NCI-H1105 (cell line): ENCODE measurements around the gene DNAJB12.
"Not testable (repeated sequence)": the region's sequence is repeated elsewhere in the genome, so short reads cannot be mapped to it uniquely, and the experiment has no call there.

Experiments used
- DNase-seq: peaks from one replicate; lab custom pipeline; 2025; lab: John Stamatoyannopoulos, UW

DNAJB12 gene

DNA sequence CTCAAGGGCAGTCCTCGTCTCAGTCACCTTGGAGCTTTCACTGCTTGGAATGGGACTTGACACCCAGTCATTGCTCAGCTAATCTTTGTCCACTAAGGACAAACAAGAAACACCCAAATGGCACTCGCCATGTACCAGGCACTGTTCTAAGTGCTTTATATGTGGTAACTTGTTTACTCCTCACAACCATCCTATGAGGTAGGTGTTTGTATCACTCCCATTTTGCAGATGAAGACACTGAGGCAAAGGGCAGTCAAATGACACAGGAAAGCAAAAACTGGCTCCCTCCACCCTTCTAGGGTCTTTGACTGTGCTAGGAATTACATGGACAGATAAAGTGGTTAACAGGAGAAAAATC, 24.7 kb downstream of the DNAJB12 start:
- DNase-seq, result no peak

DNA sequence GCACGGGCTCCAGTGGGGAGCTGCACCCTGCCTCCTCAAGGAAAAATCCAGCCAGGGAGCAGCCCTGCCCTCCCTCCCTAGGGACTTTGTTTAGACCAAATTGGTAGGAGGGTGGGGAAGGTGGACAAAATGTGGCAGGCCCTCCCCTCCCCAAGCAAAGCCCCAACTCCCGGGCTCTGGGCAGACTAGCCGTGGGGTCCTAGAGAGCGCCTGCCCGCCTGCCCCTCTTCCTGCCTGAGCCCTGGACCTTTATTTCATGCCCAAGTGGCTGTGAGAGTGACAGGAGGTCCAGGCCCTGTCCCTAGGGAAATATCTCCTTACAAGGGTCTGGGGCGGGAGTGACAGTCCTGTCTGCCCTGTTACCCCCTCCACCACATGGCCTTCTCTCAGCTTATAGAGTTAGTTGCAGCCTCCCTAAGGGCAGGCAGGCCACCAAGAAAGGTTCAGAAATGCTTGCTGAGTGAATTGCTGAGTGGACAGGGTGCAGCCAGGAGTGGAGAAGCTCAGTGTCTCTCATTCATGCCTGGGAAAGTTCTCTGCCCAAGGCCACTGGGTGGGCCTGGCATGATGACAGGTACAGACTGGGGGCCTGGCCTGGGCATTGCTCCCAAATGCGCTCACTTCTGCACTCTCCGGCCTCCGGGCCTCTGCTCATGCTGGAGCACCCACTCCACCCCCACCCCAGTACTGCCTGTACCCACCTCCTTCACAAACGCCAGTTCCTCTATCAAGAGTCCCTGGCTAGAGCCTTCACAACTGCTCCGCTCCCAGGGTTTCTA, 25.2 kb downstream of the DNAJB12 start:
- DNase-seq, result no peak

DNA sequence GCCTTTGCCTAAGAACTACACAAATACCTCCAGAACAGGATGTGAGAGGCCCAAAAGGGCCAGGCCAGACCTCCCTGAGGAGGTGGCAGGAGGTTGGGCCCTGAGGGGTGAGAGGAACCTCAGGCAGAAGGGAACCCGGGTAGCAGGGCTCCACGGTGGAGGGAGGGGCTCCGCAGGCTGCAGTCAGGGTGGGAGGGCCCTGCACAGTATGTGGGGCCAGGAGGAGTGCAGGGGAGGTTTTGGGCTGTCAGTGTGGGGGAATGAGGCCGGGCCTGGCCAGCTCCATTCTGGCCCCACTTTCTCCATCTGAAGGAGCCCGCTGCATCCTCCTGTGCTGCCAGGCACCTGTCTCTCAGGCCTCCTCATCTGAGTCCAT, 25.9 kb downstream of the DNAJB12 start:
- DNase-seq, result no peak

DNA sequence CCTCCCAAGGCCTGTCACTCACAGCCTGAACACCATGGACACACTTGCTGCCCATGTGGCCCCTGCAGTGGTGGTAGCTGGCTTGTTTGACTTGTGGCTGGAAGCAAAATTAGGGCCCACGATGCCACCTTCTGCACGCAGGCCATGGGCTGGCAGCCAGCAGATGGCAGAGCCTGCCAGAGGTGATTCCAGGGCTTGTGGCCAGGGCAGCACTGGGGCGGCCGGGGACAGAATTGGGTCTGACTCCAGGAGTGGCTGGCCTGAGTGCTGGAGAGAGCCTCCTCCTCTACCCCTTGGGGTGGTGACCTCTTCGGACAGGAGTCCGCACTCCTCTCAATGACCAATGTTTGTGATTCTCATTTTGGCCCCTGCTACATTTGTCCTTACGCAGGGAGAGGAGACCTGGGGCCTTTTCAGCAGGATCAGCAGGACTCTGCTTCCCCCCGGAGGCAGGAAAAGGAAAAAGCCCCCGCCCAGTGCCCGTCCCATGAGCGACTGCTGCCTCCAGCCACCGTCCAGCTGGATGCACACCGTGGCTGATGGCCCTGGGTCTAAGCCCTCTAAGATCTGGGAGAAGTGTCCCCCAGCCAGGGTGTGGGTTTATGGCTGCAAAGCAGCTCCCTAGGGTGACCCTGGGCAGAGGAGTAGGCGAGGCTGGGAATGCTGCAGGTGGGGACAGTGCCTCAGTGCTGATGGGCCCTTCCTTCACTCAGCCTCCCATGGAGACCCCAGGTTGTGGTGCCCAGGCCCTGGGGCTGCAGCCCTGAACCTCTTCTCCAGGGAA, 26.5 kb downstream of the DNAJB12 start:
- no peak for DNase-seq

DNA sequence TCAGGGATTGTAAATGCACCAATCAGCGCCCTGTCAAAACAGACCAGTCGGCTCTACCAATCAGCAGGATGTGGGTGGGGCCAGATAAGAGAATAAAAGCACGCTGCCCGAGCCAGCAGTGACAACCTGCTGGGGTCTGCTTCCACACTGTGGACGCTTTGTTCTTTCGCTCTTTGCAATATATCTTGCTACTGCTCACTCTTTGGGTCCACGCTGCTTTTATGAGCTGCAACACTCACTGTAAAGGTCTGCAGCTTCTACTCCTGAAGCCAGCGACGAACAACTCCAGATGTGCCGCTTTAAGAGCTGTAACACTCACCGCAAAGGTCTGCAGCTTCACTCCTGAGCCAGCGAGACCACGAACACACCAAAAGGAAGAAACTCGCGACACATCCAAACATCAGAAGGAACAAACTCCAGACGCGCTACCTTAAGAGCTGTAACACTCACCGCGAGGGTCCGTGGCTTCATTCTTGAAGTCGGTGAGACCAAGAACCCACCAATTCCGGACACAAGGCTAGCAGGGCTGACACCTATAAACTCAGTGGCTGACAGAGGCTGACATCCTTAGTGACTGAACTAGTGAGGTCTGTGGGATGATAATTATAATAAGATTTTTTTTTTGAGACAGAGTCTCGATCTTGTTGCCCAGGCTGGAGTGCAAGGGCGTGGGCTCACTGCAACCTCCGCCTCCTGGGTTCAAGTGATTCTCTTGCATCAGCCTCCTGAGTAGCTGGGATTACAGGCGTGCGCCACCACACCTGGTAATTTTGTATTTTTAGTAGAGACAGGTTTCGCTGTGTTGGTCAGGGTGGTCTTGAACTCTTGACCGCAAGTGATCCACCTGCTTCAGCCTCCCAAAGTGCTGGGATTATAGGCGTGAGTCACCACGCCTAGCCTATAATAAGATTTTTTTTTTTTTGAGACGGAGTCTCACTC, 27.8 kb downstream of the DNAJB12 start:
- not testable (repeated sequence) for DNase-seq

DNA sequence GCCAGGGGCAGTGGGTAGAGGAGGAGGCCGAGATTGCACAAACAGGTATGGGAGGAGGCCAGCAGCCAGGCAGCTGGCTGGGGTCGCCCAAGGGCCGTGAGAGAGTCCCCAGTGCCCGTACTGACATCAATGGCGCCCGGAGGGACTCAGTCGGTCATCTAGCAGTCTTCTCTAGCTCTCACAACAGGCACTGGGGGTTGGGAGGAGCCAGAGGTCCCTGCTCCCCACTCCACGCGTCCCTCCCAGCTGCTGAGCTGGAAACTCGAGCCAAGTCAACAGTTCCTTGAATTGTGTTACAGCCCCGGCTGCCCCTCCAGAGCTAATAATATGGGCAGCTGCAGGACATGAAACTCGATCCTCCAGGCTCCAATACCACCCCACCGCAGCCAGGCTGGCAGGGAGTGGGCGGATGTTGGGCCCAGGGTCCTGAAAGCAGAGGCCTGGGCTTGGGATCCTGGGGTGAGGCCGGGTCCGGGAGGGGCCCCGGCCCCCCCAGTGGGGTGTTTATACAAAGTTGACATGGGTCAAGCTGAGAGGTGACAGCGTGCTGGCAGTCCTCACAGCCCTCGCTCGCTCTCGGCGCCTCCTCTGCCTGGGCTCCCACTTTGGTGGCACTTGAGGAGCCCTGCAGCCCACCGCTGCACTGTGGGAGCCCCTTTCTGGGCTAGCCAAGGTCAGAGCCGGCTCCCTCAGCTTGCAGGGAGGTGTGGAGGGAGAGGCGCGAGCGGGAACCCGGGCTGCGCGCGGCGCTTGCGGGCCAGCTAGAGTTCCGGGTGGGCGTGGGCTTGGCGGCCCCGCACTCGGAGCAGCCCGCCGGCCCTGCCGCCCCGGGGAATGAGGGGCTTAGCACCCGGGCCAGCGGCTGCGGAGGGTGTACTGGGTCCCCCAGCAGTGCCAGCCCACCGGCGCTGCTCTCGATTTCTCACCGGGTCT, 29.2 kb downstream of the DNAJB12 start:
- peak; percentile 76 for DNase-seq

DNA sequence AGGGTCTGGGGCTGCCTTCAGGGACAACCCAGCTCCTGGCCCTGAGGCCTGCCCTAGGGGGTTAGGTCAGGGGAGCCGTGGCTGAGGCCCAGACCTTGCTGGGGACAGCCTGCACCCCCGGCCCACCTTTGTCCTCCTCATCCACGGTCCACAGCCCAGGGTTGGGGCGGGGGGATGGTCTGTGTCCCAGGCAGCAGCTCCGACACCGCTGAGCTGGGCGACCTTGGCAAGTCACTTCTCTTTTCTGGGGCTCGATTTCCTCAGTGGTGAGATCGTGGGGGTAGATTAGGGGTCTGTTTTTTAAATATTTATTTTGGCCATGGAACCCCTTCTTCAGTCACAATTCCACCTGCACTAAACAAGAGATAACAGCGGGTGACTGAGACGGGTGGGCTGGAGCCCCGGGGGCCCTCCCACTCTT, 30.9 kb downstream of the DNAJB12 start:
- no peak for DNase-seq

DNA sequence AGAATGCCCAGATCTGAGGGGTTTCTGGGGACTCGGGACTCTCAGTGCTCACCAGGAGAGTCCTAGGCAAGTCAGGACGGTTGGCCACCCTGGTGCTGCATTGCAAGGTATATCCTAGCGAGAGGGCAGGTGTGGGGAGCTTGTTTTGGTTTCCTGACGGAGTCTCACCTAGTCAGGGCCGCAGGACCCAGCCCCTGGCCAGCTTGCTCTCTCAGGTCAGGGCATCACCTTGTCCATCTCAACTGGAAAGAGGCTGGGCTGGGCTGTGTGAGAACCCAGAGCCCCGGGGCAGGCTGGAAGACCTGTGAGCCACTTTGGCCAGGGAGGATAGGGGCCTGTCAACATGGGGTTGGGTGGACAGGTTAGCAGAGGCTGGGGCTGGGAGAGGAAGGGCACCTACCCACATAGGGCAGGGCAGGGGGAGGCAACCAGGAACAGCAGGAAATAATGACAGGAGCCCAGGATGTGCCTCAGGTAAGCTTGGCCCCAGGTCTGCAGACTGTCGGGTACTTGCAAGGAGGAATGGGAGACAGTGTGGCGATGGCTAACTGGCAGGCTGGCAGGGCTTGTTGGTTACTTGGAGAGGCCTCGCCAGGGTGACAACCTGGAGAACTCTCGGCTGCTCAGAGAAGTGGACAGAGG, 31.5 kb downstream of the DNAJB12 start:
- no peak for DNase-seq

DNA sequence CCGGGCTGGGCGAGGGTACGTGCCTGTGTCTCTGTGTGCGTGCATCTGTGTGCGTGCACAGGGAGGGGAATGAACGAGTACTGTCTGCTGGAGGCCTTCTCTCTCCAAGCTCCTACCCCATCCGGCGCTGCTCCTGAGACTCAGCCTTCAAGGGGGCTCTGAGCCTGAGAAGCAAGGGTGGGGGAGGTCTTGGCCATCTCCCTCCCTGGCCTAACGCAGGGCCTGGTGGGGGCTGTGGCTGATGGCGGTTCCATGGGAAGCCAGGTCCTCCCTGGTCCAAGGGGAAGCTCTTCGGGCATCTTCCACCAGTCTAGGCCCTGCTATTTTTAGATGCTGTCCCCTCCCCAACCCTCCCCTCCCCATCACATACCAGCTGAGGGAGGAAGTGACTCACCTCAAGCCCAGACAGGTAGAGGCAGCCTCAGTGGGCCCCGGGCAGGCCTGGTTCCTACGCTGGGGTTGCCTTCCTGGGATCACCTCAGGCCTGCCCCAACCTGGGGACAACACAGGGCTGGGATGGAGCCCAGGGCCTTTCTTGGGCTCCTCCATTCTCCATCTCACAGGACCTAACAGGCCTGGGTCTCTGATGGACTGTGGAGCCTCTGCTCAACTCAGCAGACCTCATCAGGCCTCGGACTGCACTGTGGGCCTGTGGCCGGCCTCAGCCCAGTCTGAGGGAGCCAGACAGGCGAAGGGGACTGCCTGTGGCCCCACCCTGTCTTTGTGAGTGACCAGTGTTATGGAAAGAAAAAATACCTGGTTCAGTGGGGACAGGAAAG, 32.2 kb downstream of the DNAJB12 start:
- DNase-seq, result no peak

DNA sequence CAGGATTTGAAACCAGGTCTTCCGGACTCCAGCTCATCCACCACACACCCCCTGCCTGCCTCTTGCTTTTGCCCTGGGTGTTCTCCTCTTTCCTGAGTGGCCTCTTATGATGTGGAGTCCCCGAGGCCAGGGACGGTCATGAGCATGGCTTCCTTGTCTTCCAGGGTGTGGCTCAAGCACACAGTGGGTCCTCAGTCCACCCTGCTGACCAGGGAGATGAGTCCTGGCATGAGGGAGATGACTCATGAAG, 32.8 kb downstream of the DNAJB12 start:
- DNase-seq, result no peak

DNA sequence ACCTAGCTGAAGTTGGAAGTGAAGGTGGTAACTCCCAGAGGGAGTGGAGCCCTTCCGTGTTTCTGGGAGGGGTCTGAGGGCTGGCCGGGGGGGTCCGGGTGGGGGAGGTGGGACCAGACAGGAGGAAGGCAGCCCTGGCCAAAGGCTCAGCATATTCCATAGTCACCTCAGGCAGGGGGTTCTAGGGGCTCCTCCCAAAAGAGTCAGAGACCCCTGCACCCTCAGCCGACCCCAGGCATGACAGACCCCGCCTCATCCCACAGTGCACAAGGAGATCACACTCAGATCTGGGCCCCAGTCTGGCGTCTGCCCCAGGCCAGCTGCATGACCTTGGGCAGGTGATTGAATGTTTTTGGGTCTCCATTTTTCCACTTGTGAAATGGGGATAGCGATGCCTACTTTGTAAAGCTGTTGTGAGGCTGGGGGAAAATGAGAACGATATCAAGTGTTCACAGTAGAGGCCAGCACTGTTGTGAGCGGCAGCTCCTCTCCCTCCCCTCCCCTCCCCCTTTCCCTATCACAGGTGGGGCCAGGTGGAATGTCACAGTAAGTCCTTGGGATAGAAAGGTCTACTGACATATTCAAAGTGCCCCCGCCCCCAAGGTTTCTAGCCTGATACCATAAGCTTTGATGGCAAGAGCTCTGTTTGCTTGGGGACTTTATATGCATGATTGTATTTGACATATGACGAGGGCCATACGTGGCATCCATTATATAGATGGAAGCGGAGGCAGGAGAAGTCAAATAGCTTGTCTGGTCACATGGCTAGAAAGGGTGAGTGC, 33.3 kb downstream of the DNAJB12 start:
- no peak for DNase-seq

DNA sequence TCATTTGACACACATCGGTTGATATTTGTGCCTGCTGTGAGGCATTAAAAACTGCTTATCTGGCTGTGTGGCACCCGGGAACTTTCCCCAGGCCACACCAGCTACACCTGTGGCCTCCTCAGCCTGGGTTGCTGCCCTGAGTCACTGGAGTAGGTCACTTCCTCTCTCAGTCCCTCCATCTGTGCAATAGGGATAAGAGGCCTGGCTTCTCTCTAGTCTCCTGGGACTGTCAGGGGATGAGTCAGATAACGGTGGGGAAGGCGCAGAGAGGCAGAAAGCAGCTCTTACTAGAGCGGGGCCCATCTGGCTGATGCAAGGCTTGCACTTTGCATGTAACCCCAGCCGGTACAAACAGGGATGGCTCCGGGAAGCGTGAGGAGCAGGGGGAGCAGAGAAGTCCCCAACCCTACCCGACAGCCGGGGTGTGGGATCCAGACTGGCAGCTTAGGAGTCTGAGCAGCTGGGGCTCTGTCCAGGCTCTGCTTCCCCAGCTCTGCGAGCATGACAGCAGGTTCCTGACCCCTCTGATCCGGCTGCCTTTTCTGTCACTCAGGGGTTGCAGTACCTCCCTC, 34.0 kb downstream of the DNAJB12 start:
- no peak for DNase-seq

DNA sequence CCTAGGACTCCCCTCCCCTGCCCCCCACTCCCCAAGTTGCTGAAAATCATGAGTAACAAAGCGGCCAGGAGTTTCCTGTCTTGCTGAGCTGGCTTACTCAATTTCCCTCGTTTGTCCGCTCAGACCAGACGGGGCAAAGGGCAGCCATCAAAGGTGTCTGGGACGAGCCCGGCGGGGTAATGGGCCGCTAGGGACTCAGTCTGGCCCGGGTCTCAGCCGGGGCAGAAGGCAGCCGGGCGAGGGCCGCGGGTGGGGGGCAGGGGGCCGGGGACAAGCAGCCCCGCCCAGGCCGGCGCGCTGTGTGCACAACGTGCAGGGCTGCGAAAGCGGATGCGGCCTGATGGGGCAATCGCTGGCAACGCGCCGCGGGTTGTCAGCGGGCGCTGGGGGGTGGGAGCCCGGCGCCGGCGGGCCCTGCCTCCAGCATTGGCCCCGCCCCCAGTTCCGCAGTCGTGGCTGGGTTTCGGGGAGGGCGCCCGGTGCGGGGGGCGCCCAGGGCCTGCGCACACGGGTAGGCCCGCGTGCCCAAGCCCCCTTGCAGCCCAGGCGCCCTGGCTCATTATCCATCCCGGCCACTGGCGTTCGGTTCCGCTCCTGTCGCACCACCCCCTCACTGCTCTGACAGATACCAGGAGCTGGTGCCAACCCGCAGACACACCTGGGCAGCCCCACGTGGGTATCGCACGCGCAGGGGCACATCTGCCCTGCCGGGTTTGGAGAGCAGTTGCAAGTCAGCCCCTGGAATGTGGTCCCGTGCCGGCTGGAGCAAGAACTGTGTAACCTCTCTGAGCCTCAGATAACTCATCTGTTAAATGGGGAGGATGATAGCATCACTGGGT, 35.1 kb downstream of the DNAJB12 start:
- peak; percentile 59 for DNase-seq

DNA sequence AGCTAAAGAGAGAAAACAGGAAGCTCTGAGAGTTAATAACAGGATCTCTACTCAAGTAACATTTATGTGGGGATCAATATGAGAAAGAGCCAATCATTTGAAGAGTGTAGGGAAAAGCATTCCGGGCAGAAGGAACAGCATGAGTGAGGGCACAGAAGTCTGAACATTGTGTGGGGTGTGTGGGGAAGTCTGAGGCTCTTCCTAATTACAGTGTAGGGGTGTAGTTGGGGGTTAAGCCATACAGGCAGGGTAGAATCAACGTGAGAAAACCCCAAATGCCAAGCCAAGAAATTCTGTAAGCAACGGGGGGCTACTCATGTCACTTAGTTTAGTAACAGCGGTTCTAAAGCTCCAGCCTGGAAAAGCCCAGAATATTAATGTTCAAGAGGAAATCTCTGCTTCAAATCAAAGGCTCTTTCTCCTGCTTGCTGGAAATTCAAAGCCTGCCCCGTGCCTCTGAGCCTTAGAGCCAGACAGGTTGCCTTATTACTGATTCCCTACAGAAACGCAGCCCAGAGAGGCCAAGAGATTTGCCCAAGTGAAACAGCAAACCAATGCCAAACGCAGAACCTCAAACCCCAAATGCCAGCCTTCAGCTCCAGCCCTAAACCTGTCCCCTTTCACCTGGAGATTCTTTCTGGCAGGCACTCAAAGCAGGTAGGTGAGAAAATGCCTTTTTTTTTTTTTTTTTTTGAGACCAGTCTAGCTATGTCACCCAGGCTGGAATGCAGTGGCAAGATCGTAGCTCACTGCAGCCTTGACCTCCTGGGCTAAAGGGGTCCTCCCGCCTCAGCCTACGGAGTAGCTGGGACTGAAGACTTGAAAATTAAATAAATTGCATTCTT, 36.1 kb downstream of the DNAJB12 start:
- DNase-seq, result no peak

DNA sequence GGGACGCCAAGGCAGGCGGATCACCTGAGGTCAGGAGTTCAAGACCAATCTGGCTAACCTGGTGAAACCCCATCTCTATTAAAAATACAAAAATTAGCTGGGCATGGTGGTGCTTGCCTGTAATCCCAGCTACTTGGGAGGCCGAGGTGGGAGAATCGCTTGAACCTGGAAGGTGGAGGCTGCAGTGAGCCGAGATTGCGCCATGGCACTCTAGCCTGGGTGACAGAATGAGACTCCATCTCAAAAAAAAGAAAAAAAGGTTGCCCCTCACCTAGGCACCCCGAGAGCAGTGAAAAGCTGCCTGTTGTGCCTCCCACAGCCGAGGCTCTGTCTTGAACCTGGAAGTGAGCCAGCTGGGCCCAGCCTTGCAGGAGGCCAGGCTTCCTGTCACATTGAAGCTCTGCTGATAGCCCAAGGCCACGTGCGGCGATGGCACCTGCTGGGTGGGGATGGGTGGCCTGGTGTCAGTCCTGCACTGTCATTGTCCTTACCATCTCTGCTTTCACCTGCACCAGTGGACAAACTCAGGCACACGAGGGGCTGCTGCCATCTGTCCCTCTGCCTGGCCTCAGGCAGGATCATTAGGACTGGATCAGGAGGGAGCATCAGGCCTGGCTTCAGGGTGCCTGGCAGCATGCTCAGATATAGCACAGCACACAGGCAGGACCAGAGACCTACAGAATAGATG, 37.8 kb downstream of the DNAJB12 start:
- DNase-seq, result no peak

DNA sequence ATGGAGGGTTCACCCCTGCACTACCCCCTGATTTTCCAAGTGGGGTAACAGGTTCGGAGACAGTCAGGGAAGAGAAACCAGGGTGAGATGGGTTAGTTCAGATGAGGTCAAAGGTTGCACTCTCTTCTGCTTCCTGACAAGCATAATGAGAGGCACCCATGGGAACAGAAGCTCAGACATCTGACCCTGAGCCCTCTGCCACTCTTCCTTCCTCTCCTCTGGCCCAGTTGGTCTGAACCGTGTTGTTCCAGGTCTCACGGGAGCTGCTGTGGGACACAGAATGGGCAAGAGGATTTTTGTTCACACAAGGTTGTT, 38.4 kb downstream of the DNAJB12 start:
- no peak for DNase-seq
